HepG2 (cell line): ENCODE data around the gene RAB1B. TPM values are rescaled to one million over a fixed set of nuclear protein-coding genes. Genes with fewer than 3 reads are reported as not detected.

Experiments used
- CHD2 ChIP-seq: IDR thresholded peaks from 2 replicates; pipeline ENCODE4 v1.6.1; 2011; ENCODE audit warnings: low read depth, low read length, improper control_type of control experiment
- DNMT3B ChIP-seq: conservative IDR thresholded peaks from 2 replicates; pipeline ENCODE4 v1.6.1; 2016; ENCODE audit warnings: missing biosample characterization, control low read depth
- FOXM1 ChIP-seq: sonication (generic); formaldehyde crosslinking; IDR thresholded peaks from 2 replicates; pipeline ENCODE4 v1.5.0; 2020; ENCODE audit warnings: missing genetic modification reagents
- JUND ChIP-seq: sonication (generic); formaldehyde crosslinking; IDR thresholded peaks from 2 replicates; pipeline ENCODE4 v1.8.0; 2022; ENCODE audit warnings: mild to moderate bottlenecking, missing genetic modification reagents
- KLF12 ChIP-seq: sonication (generic); formaldehyde crosslinking; IDR thresholded peaks from 2 replicates; pipeline ENCODE4 v1.4.0; 2020; ENCODE audit warnings: missing genetic modification reagents, borderline replicate concordance
- MATR3 ChIP-seq: sonication (generic); formaldehyde crosslinking; IDR thresholded peaks from 2 replicates; pipeline ENCODE4 v1.4.0; 2020; ENCODE audit warnings: missing genetic modification reagents
- STAT5B ChIP-seq: sonication (generic); formaldehyde crosslinking; IDR thresholded peaks from 2 replicates; pipeline ENCODE4 v1.4.0; 2020; ENCODE audit warnings: missing genetic modification reagents
- TCF7 ChIP-seq: sonication (generic); IDR thresholded peaks from 2 replicates; pipeline ENCODE4 v1.6.1; 2016; ENCODE audit warnings: antibody characterized with exemption, low read depth
- TRIM24 ChIP-seq: sonication (generic); formaldehyde crosslinking; IDR thresholded peaks from 2 replicates; pipeline ENCODE4 v1.8.0; 2022; ENCODE audit warnings: mild to moderate bottlenecking, missing genetic modification reagents
- ZNF230 ChIP-seq: sonication (generic); formaldehyde crosslinking; IDR thresholded peaks from 2 replicates; pipeline ENCODE4 v1.4.0; 2020; ENCODE audit warnings: mild to moderate bottlenecking, missing genetic modification reagents
- ZNF644 ChIP-seq: IDR thresholded peaks from 2 replicates; pipeline ENCODE4 v1.6.1; 2016; ENCODE audit warnings: low read depth
- ZNF75D ChIP-seq: sonication (generic); formaldehyde crosslinking; IDR thresholded peaks from 2 replicates; pipeline ENCODE4 v1.8.1; 2023; ENCODE audit warnings: missing genetic modification reagents, mild to moderate bottlenecking, borderline replicate concordance
- ZNF781 ChIP-seq: sonication (generic); formaldehyde crosslinking; IDR thresholded peaks from 2 replicates; pipeline ENCODE4 v1.5.1; 2020; ENCODE audit warnings: borderline replicate concordance, mild to moderate bottlenecking, missing genetic modification reagents; ENCODE audit errors: not compliant biosample characterization
- polyA plus RNA-seq, 8 experiments: library from polyadenylated mRNA; depleted of rRNA in 3 of 8; stranded (reverse) in 7 of 8; unstranded in 1 of 8; fragments of >200 nt; fragmentation: Illumina TruSeq in 4 of 8; extraction: Trizol in 4 of 8; gene quantifications; 2 replicates each; pipeline versions ENCODE4 v1.2.1 to v1.2.3, GENCODE V29; 2011 to 2016; ENCODE audit warnings: low read depth in 4 of 8, missing spikeins in 1 of 8, mixed read lengths in 1 of 8; ENCODE audit not compliant: insufficient read depth in 1 of 8
- total RNA-seq, 5 experiments: library from RNA; depleted of rRNA; stranded (reverse); fragments of >200 nt; fragmentation: Illumina TruSeq; extraction: Trizol; gene quantifications; 2 replicates each; pipeline ENCODE4 v1.2.3, GENCODE V29; 2016; ENCODE audit warnings: low read depth in 1 of 5
- TF ChIP-seq, protein P1 (sequence below): sonication (generic); formaldehyde crosslinking; IDR thresholded peaks from 2 replicates; pipeline ENCODE4 v1.4.0; 2020; ENCODE audit warnings: mild to moderate bottlenecking, missing genetic modification reagents
- TF ChIP-seq, protein P2 (sequence below): sonication (generic); formaldehyde crosslinking; IDR thresholded peaks from 2 replicates; pipeline ENCODE4 v1.5.0; 2020; ENCODE audit warnings: missing genetic modification reagents
- TF ChIP-seq, protein P3 (sequence below): sonication (generic); formaldehyde crosslinking; IDR thresholded peaks from 2 replicates; pipeline ENCODE4 v1.4.0; 2020; ENCODE audit warnings: missing genetic modification reagents
- TF ChIP-seq, protein P4 (sequence below): sonication (generic); formaldehyde crosslinking; IDR thresholded peaks from 2 replicates; pipeline ENCODE4 v1.4.0; 2020; ENCODE audit warnings: missing genetic modification reagents

RAB1B gene
- total and polyA plus RNA-seq, 2 of the 13 experiments (the other 11 are each of a cell fraction or from before 2014, with no cell fraction given) = 77.9 to 87.9 TPM

DNA sequence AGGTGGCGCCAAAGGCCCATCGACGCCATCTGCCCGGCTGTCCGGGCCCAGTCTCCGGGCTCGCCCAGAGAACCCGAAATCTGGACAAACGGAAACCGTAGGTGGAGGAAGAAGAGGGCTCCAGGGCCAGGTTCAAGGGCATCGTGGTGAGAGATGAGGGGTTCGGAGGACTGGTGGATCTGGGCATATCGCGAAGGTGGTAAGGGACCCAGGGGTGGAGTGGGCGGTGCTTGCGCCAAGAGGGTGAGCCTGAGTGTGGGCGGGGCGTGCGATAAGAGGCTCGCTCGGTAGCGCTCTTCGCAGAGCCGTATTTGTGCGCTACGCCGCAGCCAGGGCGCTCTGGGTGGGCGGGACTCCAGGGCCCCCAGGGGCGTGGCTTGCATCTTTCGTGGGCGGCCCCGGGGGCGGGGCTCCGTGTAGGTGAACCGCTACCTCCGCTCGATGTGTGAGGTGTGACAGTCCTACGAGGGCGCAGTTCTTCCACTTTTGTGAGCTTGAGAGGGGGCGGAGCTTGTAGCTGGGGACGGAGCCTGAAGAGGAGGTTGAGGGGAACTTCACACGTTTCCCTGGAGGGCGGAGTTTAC lies 43.6 kb downstream of the RAB1B start (continued):
- TF ChIP-seq, protein P1, sequence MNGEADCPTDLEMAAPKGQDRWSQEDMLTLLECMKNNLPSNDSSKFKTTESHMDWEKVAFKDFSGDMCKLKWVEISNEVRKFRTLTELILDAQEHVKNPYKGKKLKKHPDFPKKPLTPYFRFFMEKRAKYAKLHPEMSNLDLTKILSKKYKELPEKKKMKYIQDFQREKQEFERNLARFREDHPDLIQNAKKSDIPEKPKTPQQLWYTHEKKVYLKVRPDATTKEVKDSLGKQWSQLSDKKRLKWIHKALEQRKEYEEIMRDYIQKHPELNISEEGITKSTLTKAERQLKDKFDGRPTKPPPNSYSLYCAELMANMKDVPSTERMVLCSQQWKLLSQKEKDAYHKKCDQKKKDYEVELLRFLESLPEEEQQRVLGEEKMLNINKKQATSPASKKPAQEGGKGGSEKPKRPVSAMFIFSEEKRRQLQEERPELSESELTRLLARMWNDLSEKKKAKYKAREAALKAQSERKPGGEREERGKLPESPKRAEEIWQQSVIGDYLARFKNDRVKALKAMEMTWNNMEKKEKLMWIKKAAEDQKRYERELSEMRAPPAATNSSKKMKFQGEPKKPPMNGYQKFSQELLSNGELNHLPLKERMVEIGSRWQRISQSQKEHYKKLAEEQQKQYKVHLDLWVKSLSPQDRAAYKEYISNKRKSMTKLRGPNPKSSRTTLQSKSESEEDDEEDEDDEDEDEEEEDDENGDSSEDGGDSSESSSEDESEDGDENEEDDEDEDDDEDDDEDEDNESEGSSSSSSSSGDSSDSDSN (CRISPR knock-in tag) = peak; percentile 46; the same call in 1 of the 2 replicates
- TF ChIP-seq, protein P2, sequence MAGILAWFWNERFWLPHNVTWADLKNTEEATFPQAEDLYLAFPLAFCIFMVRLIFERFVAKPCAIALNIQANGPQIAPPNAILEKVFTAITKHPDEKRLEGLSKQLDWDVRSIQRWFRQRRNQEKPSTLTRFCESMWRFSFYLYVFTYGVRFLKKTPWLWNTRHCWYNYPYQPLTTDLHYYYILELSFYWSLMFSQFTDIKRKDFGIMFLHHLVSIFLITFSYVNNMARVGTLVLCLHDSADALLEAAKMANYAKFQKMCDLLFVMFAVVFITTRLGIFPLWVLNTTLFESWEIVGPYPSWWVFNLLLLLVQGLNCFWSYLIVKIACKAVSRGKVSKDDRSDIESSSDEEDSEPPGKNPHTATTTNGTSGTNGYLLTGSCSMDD = no peak
- TF ChIP-seq CHD2 (no peak), STAT5B (CRISPR knock-in tag) (no peak), JUND (no peak), ZNF644 (no peak), DNMT3B (CRISPR knock-in tag) (peak; percentile 75; the same call in 1 of the 2 replicates), ZNF781 (CRISPR knock-in tag) (no peak), TCF7 (no peak), KLF12 (CRISPR knock-in tag) (peak; percentile 18; the same call in 1 of the 2 replicates), TRIM24 (CRISPR knock-in tag) (no peak), MATR3 (CRISPR knock-in tag) (no peak), ZNF230 (CRISPR knock-in tag) (peak; percentile 91), ZNF75D (CRISPR knock-in tag) (no peak), FOXM1 (CRISPR knock-in tag) (no peak)
- TF ChIP-seq, protein P3, sequence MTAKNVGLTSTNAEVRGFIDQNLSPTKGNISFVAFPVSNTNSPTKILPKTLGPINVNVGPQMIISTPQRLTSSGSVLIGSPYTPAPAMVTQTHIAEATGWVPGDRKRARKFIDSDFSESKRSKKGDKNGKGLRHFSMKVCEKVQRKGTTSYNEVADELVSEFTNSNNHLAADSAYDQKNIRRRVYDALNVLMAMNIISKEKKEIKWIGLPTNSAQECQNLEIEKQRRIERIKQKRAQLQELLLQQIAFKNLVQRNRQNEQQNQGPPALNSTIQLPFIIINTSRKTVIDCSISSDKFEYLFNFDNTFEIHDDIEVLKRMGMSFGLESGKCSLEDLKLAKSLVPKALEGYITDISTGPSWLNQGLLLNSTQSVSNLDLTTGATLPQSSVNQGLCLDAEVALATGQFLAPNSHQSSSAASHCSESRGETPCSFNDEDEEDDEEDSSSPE (CRISPR knock-in tag) = no peak
- TF ChIP-seq, protein P4, sequence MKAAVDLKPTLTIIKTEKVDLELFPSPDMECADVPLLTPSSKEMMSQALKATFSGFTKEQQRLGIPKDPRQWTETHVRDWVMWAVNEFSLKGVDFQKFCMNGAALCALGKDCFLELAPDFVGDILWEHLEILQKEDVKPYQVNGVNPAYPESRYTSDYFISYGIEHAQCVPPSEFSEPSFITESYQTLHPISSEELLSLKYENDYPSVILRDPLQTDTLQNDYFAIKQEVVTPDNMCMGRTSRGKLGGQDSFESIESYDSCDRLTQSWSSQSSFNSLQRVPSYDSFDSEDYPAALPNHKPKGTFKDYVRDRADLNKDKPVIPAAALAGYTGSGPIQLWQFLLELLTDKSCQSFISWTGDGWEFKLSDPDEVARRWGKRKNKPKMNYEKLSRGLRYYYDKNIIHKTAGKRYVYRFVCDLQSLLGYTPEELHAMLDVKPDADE = no peak
